GM18517 (cell line): Measurements from ENCODE around the gene KPNB1.
"Not testable (repeated sequence)": the region's sequence is repeated elsewhere in the genome, so short reads cannot be mapped to it uniquely, and the experiment has no call there.

Source experiments
- ATAC-seq: cut with Tn5 transposase; IDR thresholded peaks from one replicate; pipeline ENCODE4 v1.9.1; 2021; ENCODE audit warnings: mild to moderate bottlenecking, moderate library complexity; ENCODE audit not compliant: unreplicated experiment

Gene KPNB1

GRCh38 chr17:47676510-47677165, 26.9 kb downstream of the KPNB1 start:
- no peak for ATAC-seq

GRCh38 chr17:47678196-47678595, 28.5 kb downstream of the KPNB1 start:
- no peak for ATAC-seq

- ATAC-seq: no peak
Measured at GRCh38 chr17:47682138-47682537, 32.4 kb downstream of the KPNB1 start.

GRCh38 chr17:47682727-47683126, 33.0 kb downstream of the KPNB1 start:
- ATAC-seq: not testable (repeated sequence)

GRCh38 chr17:47684025-47684424, 34.3 kb downstream of the KPNB1 start:
- no peak for ATAC-seq

GRCh38 chr17:47684535-47685193, 34.9 kb downstream of the KPNB1 start:
- no peak for ATAC-seq

- ATAC-seq: no peak
Measured at GRCh38 chr17:47685556-47686275, 36.0 kb downstream of the KPNB1 start.

- no peak for ATAC-seq
Measured at GRCh38 chr17:47686276-47686635, 36.5 kb downstream of the KPNB1 start.

- no peak for ATAC-seq
Measured at GRCh38 chr17:47686664-47687327, 37.1 kb downstream of the KPNB1 start.

- no peak for ATAC-seq
Measured at GRCh38 chr17:47687328-47687690, 37.6 kb downstream of the KPNB1 start.

GRCh38 chr17:47687748-47688147, 38.0 kb downstream of the KPNB1 start:
- no peak for ATAC-seq

- no peak for ATAC-seq
Measured at GRCh38 chr17:47690121-47690520, 40.4 kb downstream of the KPNB1 start.

- no peak for ATAC-seq
Measured at GRCh38 chr17:47692137-47692894, 42.6 kb downstream of the KPNB1 start.

GRCh38 chr17:47692895-47693730, 43.4 kb downstream of the KPNB1 start:
- ATAC-seq: no peak

- ATAC-seq: no peak
Measured at GRCh38 chr17:47693731-47694580, 44.2 kb downstream of the KPNB1 start, which contains the start of gene TBKBP1. TBKBP1 (plus strand) TSS chr17:47694161; CDS start chr17:47696113, 1,952 bp downstream.

GRCh38 chr17:47694581-47695428, 45.1 kb downstream of the KPNB1 start:
- no peak for ATAC-seq

- ATAC-seq: no peak
Measured at GRCh38 chr17:47695429-47696376, 46.0 kb downstream of the KPNB1 start.
